DOHH2 (cell line): ENCODE results near the gene SPOCK1.
"Not testable (repeated sequence)": the region's sequence is repeated elsewhere in the genome, so short reads cannot be mapped to it uniquely, and the experiment has no call there.

Experiments used
- H3F3A ChIP-seq: fragments of 200-600 bp; sonication (generic), shearing (Covaris generic); 2 replicates; pipeline ENCODE4 v1.6.0; 2016; ENCODE audit warnings: antibody characterized with exemption, mild to moderate bottlenecking; ENCODE audit not compliant: control insufficient read depth, insufficient read depth
- H3K27ac ChIP-seq: fragments of 200-600 bp; sonication (generic); 2 replicates; pipeline ENCODE4 v1.5.1; 2014; ENCODE audit warnings: low read depth, mild to moderate bottlenecking, low read length, moderate library complexity
- H3K27me3 ChIP-seq: fragments of 200-600 bp; sonication (generic); 2 replicates; pipeline ENCODE4 v1.6.1; 2014; ENCODE audit warnings: mild to moderate bottlenecking, low read length, mixed read lengths; ENCODE audit not compliant: control insufficient read depth
- H3K36me3 ChIP-seq: fragments of 200-600 bp; sonication (generic); 2 replicates; pipeline ENCODE4 v1.6.1; 2014; ENCODE audit warnings: mild to moderate bottlenecking, low read length, moderate library complexity, mixed read lengths; ENCODE audit not compliant: control insufficient read depth
- H3K4me1 ChIP-seq: fragments of 200-600 bp; sonication (generic); 2 replicates; pipeline ENCODE4 v1.6.1; 2014; ENCODE audit warnings: mild to moderate bottlenecking, low read length, mixed read lengths; ENCODE audit not compliant: control insufficient read depth
- H3K4me2 ChIP-seq: fragments of 200-600 bp; sonication (generic); 2 replicates; pipeline ENCODE4 v1.6.0; 2014; ENCODE audit warnings: mild to moderate bottlenecking, low read length, moderate library complexity
- H3K4me3 ChIP-seq: fragments of 200-600 bp; sonication (generic); 2 replicates; pipeline ENCODE4 v1.5.1; 2014; ENCODE audit warnings: mild to moderate bottlenecking, low read length, mixed read lengths
- H3K79me2 ChIP-seq: fragments of 200-600 bp; sonication (generic); 2 replicates; pipeline ENCODE4 v1.6.1; 2014; ENCODE audit warnings: mild to moderate bottlenecking, low read length, mixed read lengths; ENCODE audit not compliant: control insufficient read depth
- H3K9me2 ChIP-seq: fragments of 200-600 bp; sonication (generic); replicated peaks from 2 replicates; pipeline ENCODE4 v1.6.1; 2014; ENCODE audit warnings: mild to moderate bottlenecking, low read length, mixed read lengths; ENCODE audit not compliant: control insufficient read depth
- H3K9me3 ChIP-seq: fragments of 200-600 bp; sonication (generic); 2 replicates; pipeline ENCODE4 v1.6.1; 2014; ENCODE audit warnings: antibody characterized with exemption, low read length, mixed read lengths; ENCODE audit not compliant: control insufficient read depth, insufficient read depth
- H4K20me1 ChIP-seq: fragments of 200-600 bp; sonication (generic); 2 replicates; pipeline ENCODE4 v1.6.0; 2014; ENCODE audit warnings: low read depth, mild to moderate bottlenecking, antibody characterized with exemption, low read length, moderate library complexity; ENCODE audit not compliant: control insufficient read depth, insufficient read depth
- CTCF ChIP-seq: fragments of 200-600 bp; sonication (generic); IDR thresholded peaks from one replicate; pipeline ENCODE4 v1.5.1; 2014; ENCODE audit warnings: antibody characterized with exemption, mild to moderate bottlenecking, low read depth, low read length; ENCODE audit not compliant: poor library complexity, severe bottlenecking
- EZH2phosphoT487 ChIP-seq: fragments of 200-600 bp; sonication (generic); IDR thresholded peaks from 2 replicates; pipeline ENCODE4 v1.6.1; 2017; ENCODE audit warnings: borderline replicate concordance, mild to moderate bottlenecking, antibody characterized with exemption, low read length, moderate library complexity, mixed read lengths

Gene SPOCK1

GRCh38 chr5:137501846-137502406 is 2.8 kb upstream of the SPOCK1 start:
- Histone ChIP-seq H3K27me3 (no peaks in the 10 kb centered on the region), H3K9me2 (no peaks in the 10 kb centered on the region), H4K20me1 (no peaks in the 10 kb centered on the region), H3K9me3 (no peaks in the 10 kb centered on the region), H3K4me3 (no peak overlapping the region), H3K4me2 (no peak overlapping the region), H3K4me1 (no peaks in the 10 kb centered on the region), H3K27ac (no peak overlapping the region), H3K36me3 (no peaks in the 10 kb centered on the region), H3F3A (no peaks in the 10 kb centered on the region), H3K79me2 (no peaks in the 10 kb centered on the region)
- TF ChIP-seq CTCF (no peak), EZH2phosphoT487 (no peak)

- Histone ChIP-seq H3K79me2 (no peaks in the 10 kb centered on the region), H3K9me2 (no peaks in the 10 kb centered on the region), H3K36me3 (no peaks in the 10 kb centered on the region), H3K4me1 (no peaks in the 10 kb centered on the region), H3K27me3 (no peaks in the 10 kb centered on the region), H3K27ac (no peak overlapping the region), H3K4me3 (no peak overlapping the region), H4K20me1 (no peaks in the 10 kb centered on the region), H3F3A (no peaks in the 10 kb centered on the region), H3K4me2 (no peak overlapping the region), H3K9me3 (no peaks in the 10 kb centered on the region)
- no peak for TF ChIP-seq EZH2phosphoT487
- no peak for TF ChIP-seq CTCF
Observed at GRCh38 chr5:137501226-137501625, 2.1 kb upstream of the SPOCK1 start.

DNA sequence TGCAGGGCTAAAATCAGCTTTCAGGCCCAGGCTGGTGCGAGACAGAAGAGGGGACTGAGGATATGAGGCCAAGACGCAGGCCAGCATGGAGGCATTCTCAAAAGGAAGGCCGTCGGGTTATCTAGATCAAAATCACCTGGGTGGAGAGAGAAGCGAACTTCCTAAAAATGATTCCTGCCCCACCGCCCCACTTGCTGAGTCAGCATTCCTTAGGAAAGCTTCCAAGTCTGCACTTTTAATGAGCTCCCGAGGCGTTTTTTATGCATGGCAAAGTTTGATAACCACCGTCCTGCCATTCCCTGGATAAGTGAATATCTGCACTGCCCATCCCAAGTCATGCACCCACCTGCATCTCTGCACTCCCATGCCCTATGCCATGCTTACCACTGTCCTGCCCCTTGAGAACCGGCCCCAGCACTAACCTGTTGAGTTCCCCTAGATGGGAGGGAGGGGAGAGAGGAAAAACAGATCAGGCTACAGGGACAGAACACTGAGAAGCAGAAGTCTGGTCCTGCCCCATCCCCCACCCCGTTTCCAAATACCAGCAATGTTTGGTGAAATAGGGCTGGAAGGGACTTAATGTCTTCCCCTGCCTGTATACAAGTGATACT is 1.6 kb upstream of the SPOCK1 start:
- no peaks in the 10 kb centered on the region for H3K79me2 ChIP-seq

GRCh38 chr5:137499506-137499847 is 351 bp upstream of the SPOCK1 start:
- not testable (repeated sequence) for H3K4me2 ChIP-seq, H3K4me1 ChIP-seq, H3K4me3 ChIP-seq, H3K27me3 ChIP-seq, H3K9me3 ChIP-seq, H3K9me2 ChIP-seq, H3K36me3 ChIP-seq, H3F3A ChIP-seq, H4K20me1 ChIP-seq, H3K27ac ChIP-seq, H3K79me2 ChIP-seq

More for the DNA sequence above, 1.6 kb upstream of the SPOCK1 start:
- Histone ChIP-seq H3K9me3 (no peaks in the 10 kb centered on the region), H3F3A (no peaks in the 10 kb centered on the region), H3K36me3 (no peaks in the 10 kb centered on the region), H3K4me3 (no peak overlapping the region), H3K4me2 (no peak overlapping the region), H3K4me1 (no peaks in the 10 kb centered on the region), H3K9me2 (no peaks in the 10 kb centered on the region), H4K20me1 (no peaks in the 10 kb centered on the region), H3K27me3 (no peaks in the 10 kb centered on the region), H3K27ac (no peak overlapping the region)
- TF ChIP-seq CTCF, result no peak
- no peak for TF ChIP-seq EZH2phosphoT487
